Measurements from ENCODE around the gene OR2A5.

The OR2A5 gene

GRCh38 chr7:144022169-144022568, 26.6 kb upstream of the OR2A5 start:
- DNase-seq (ENCODE audit: low read depth, low spot score), result no peak
- TF ChIP-seq CTCF (IDR thresholded peaks at IDR 0.05; ENCODE audit: low read depth, low read length), result no peak
- in situ Hi-C loops (cut with HindIII; ENCODE audit: low sequenced_read_pairs), result no loop called here
- no peak overlapping the region for H3K4me3 ChIP-seq (ENCODE audit: low read depth, low read length)

- in situ Hi-C loops (cut with HindIII; ENCODE audit: low sequenced_read_pairs), result no loop called here
- no peak for DNase-seq (ENCODE audit: low read depth, low spot score)
- no peak overlapping the region for H3K4me3 ChIP-seq (ENCODE audit: low read depth, low read length)
- no peak for TF ChIP-seq CTCF (IDR thresholded peaks at IDR 0.05; ENCODE audit: low read depth, low read length)
These were observed 25.4 kb upstream of the OR2A5 start for GRCh38 chr7:144023171-144023827.

- DNase-seq (ENCODE audit: low read depth, low spot score), result no peak
- no peak overlapping the region for H3K4me3 ChIP-seq (ENCODE audit: low read depth, low read length)
- in situ Hi-C loops (cut with HindIII; ENCODE audit: low sequenced_read_pairs), result no loop called here
- no peak for TF ChIP-seq CTCF (IDR thresholded peaks at IDR 0.05; ENCODE audit: low read depth, low read length)
These were observed 24.5 kb upstream of the OR2A5 start for GRCh38 chr7:144024213-144024612.

GRCh38 chr7:144026203-144026883, 22.4 kb upstream of the OR2A5 start:
- H3K4me3 ChIP-seq (ENCODE audit: low read depth, low read length), result no peak overlapping the region
- TF ChIP-seq CTCF (IDR thresholded peaks at IDR 0.05; ENCODE audit: low read depth, low read length), result no peak
- no peak for DNase-seq (ENCODE audit: low read depth, low spot score)
- in situ Hi-C loops (cut with HindIII; ENCODE audit: low sequenced_read_pairs), result no loop called here

GRCh38 chr7:144027070-144027469, 21.7 kb upstream of the OR2A5 start:
- no peak overlapping the region for H3K4me3 ChIP-seq (ENCODE audit: low read depth, low read length)
- TF ChIP-seq CTCF (IDR thresholded peaks at IDR 0.05; ENCODE audit: low read depth, low read length), result peak; percentile 34
- DNase-seq (ENCODE audit: low read depth, low spot score), result peak; percentile 46
- in situ Hi-C loops (cut with HindIII; ENCODE audit: low sequenced_read_pairs), result no loop called here

- H3K4me3 ChIP-seq (ENCODE audit: low read depth, low read length), result no peak overlapping the region
- no peak for DNase-seq (ENCODE audit: low read depth, low spot score)
- TF ChIP-seq CTCF (IDR thresholded peaks at IDR 0.05; ENCODE audit: low read depth, low read length), result no peak
- in situ Hi-C loops (cut with HindIII; ENCODE audit: low sequenced_read_pairs), result no loop called here
These were observed 20.8 kb upstream of the OR2A5 start for GRCh38 chr7:144027974-144028373.
